A673 (cell line): ENCODE data around the gene CIC.

Experiments used
- CTCF ChIP-seq: fragments of 300-800, 200-600 bp; sonication (generic); conservative IDR thresholded peaks from 2 replicates; pipeline ENCODE4 v1.5.1; 2017; ENCODE audit warnings: low read depth, mild to moderate bottlenecking, antibody characterized with exemption, low read length, moderate library complexity, mixed read lengths
- EZH2 ChIP-seq: fragments of 200-600 bp; sonication (generic); IDR thresholded peaks from 2 replicates; pipeline ENCODE4 v1.6.1; 2017; ENCODE audit warnings: borderline replicate concordance, low read depth, mild to moderate bottlenecking, mixed read lengths, antibody characterized with exemption, low read length; ENCODE audit not compliant: poor library complexity, severe bottlenecking

GRCh38 chr19:42261763-42262162, 7.3 kb upstream of the CIC start:
- TF ChIP-seq EZH2 (no peak), CTCF (no peak)
